OCI-LY3 (cell line): Measurements from ENCODE around the gene FEV.

ENCODE experiments used
- EZH2phosphoT487 ChIP-seq: fragments of 200-600 bp; shearing (Covaris generic); IDR thresholded peaks from 2 replicates; pipeline ENCODE4 v1.6.1; 2018; ENCODE audit warnings: antibody characterized with exemption, mixed run types, low read depth
- TF ChIP-seq, protein P1 (sequence below): fragments of 200-600, 300-600 bp; sonication (generic); IDR thresholded peaks from 2 replicates; pipeline ENCODE4 v1.5.1; 2014; ENCODE audit warnings: antibody characterized with exemption, low read length, low read depth

DNA sequence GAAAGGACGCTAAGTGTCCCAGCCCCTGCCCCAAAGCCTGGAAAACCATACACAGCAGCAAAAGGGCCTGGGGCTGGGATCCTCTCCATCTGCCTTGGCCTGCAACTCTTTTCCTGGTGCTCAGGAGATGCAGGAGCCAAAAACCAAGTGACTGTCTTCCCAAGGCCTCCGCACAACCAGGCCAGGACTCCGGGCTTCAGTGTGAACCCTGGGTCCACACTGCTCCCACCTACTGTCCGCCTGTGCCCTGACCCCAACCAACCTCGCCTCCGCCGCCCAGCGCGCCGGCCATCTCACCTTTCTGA lies 1.1 kb downstream of the FEV start:
- TF ChIP-seq EZH2phosphoT487: no peak
- TF ChIP-seq, protein P1, sequence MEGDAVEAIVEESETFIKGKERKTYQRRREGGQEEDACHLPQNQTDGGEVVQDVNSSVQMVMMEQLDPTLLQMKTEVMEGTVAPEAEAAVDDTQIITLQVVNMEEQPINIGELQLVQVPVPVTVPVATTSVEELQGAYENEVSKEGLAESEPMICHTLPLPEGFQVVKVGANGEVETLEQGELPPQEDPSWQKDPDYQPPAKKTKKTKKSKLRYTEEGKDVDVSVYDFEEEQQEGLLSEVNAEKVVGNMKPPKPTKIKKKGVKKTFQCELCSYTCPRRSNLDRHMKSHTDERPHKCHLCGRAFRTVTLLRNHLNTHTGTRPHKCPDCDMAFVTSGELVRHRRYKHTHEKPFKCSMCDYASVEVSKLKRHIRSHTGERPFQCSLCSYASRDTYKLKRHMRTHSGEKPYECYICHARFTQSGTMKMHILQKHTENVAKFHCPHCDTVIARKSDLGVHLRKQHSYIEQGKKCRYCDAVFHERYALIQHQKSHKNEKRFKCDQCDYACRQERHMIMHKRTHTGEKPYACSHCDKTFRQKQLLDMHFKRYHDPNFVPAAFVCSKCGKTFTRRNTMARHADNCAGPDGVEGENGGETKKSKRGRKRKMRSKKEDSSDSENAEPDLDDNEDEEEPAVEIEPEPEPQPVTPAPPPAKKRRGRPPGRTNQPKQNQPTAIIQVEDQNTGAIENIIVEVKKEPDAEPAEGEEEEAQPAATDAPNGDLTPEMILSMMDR: no peak
